Cardiac muscle cell (in vitro differentiated cells and primary cell): ENCODE data around the gene UBE2B. TPM values are rescaled to one million over a fixed set of nuclear protein-coding genes. Genes with fewer than 3 reads are reported as not detected.
A peak's percentile ranks its signal among the peaks of the same experiment; 100 is the strongest.
"Not testable (repeated sequence)": the region's sequence is repeated elsewhere in the genome, so short reads cannot be mapped to it uniquely, and the experiment has no call there.

ENCODE experiments used
- DNase-seq, 2 donors: peaks; one replicate each; pipeline versions ENCODE4 v3.0.0 to v3.0.0-alpha.2; 2010 to 2017; ENCODE audit warnings: low read depth in 1 of 2, low spot score in 1 of 2
- H3K27ac ChIP-seq: fragments of 200-600 bp; sonication (generic); 2 replicates; pipeline ENCODE4 v1.5.1; 2016
- H3K27me3 ChIP-seq: fragments of 200-600 bp; sonication (generic); 2 replicates; pipeline ENCODE4 v1.6.0; 2016; ENCODE audit warnings: control low read depth
- H3K36me3 ChIP-seq: fragments of 200-600 bp; sonication (generic); 2 replicates; pipeline ENCODE4 v1.5.1; 2016; ENCODE audit warnings: control low read depth
- H3K4me1 ChIP-seq: fragments of 200-600 bp; sonication (generic); 2 replicates; pipeline ENCODE4 v1.8.1; 2017; ENCODE audit warnings: low read depth, mild to moderate bottlenecking, mixed run types
- H3K4me3 ChIP-seq: fragments of 200-600 bp; sonication (generic); 2 replicates; pipeline ENCODE4 v1.5.1; 2016; ENCODE audit warnings: mild to moderate bottlenecking
- H3K9me3 ChIP-seq: fragments of 200-600 bp; sonication (generic); 2 replicates; pipeline ENCODE4 v1.5.1; 2017; ENCODE audit warnings: low read depth, mild to moderate bottlenecking, control low read depth
- polyA plus RNA-seq: library from polyadenylated mRNA; unstranded; fragments of >200 nt; fragmentation: Nextera tagmentation; extraction: Ambion mirVana; gene quantifications from 2 replicates; pipeline ENCODE4 v1.2.1, GENCODE V29; 2016
- total RNA-seq: library from RNA; depleted of rRNA; stranded (reverse); fragments of >200 nt; gene quantifications from 2 replicates; pipeline ENCODE4 v1.2.3, GENCODE V29; 2016
- TF ChIP-seq, protein P1 (sequence below): IDR thresholded peaks from 2 replicates; pipeline ENCODE4 v1.5.1; 2012; ENCODE audit warnings: low read depth, mild to moderate bottlenecking, low read length

The UBE2B gene
- total and polyA plus RNA-seq, 2 experiments from 2014 or later: 17.8 to 164 TPM

DNA sequence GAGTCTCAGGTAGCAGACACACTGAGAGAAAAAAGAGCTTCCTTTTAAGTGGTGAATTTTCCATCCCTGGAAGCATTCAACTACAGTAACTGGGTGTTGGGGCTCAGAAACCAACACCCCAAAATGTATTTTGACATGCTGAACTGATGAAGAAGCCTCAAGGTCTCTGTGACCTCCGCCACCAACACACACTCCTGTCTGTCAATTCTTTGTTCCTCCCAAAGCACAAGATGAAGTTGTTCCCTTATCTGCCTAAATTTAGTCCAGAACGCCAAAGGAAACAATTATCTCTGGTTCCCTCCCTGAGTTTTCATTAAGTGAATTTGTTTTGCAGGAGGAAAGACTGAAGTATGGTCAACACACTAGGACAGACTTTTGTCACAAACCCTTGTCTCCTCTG lies 41.7 kb downstream of the UBE2B start:
- Histone ChIP-seq H3K4me3 (no peak overlapping the region), H3K27me3 (no peaks in the 10 kb centered on the region), H3K27ac (no peak overlapping the region), H3K36me3 (no peaks in the 10 kb centered on the region), H3K9me3 (no peaks in the 10 kb centered on the region), H3K4me1 (peaks cover 9% of the 10 kb centered on the region)
- no peak for DNase-seq
- TF ChIP-seq, protein P1, sequence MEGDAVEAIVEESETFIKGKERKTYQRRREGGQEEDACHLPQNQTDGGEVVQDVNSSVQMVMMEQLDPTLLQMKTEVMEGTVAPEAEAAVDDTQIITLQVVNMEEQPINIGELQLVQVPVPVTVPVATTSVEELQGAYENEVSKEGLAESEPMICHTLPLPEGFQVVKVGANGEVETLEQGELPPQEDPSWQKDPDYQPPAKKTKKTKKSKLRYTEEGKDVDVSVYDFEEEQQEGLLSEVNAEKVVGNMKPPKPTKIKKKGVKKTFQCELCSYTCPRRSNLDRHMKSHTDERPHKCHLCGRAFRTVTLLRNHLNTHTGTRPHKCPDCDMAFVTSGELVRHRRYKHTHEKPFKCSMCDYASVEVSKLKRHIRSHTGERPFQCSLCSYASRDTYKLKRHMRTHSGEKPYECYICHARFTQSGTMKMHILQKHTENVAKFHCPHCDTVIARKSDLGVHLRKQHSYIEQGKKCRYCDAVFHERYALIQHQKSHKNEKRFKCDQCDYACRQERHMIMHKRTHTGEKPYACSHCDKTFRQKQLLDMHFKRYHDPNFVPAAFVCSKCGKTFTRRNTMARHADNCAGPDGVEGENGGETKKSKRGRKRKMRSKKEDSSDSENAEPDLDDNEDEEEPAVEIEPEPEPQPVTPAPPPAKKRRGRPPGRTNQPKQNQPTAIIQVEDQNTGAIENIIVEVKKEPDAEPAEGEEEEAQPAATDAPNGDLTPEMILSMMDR: no peak

DNA sequence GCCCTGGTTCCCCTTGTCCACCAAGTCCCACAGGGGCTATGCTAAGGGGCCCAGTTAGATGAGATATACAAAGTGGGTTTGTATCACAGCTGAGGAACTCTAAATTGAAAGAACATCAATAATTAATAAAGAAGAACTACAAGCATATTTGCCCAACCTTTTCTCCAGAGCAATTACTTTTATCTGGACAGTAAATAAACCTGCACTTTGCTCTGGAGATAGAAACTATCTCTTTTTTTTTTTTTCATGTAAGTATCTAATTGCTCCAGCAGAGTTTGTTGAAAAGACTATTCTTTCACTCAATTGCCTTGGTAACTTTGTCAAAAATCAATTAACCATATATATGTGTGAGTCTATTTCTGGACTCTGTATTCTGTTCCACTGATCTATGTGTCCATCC lies 46.3 kb downstream of the UBE2B start:
- H3K4me3 ChIP-seq: no peak overlapping the region
- TF ChIP-seq, protein P1: no peak

DNA sequence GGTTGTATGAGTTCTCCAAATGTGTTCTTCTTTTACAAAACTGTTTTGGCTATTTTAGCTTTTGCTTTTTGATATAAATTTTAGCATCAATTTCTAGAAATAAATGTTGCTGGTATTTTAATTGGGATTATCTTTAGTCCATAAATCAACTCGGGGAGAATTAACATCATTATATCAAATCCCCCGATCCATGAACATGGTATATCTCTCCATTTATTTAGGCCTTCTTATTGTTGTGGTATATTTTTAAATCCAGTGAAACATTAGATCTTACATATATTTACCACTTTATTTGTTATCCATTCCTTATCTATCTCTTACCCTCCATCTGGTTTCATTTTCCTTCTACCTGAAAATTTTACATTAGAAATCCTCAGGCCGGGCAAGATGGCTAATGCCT lies 47.6 kb downstream of the UBE2B start:
- DNase-seq: no peak
- Histone ChIP-seq H3K9me3 (no peaks in the 10 kb centered on the region), H3K4me1 (no peaks in the 10 kb centered on the region), H3K4me3 (no peak overlapping the region), H3K36me3 (no peaks in the 10 kb centered on the region), H3K27ac (no peak overlapping the region), H3K27me3 (no peaks in the 10 kb centered on the region)
- TF ChIP-seq, protein P1: no peak

More for the DNA sequence above, 46.3 kb downstream of the UBE2B start:
- no peak for DNase-seq
- H3K27me3 ChIP-seq: no peaks in the 10 kb centered on the region
- H3K27ac ChIP-seq: no peak overlapping the region
- H3K4me1 ChIP-seq: no peaks in the 10 kb centered on the region
- H3K36me3 ChIP-seq: no peaks in the 10 kb centered on the region
- no peaks in the 10 kb centered on the region for H3K9me3 ChIP-seq

DNA sequence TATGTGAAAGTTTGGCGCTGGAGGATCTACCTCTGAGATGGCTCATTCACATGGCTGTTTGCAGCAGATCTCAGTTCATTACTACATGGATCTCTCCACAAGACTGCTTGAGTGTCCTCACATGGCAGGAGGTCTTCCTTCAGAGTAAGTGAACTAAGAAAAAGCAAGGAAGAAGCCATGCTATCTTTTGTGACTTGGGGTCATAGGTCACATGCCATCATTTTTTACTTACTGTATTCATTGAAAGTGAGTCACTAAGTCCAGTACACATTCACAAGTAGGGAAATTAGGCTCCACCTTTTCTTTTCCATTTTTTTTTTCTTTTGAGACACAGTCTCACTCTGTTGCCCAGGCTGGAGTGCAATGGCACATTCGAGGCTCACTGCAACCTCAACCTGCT lies 49.0 kb downstream of the UBE2B start:
- peak in 1 of 2 donors; percentile 10 for DNase-seq
- Histone ChIP-seq H3K9me3 (no peaks in the 10 kb centered on the region), H3K27me3 (no peaks in the 10 kb centered on the region), H3K27ac (no peak overlapping the region), H3K4me3 (no peak overlapping the region), H3K36me3 (no peaks in the 10 kb centered on the region), H3K4me1 (no peaks in the 10 kb centered on the region)
- TF ChIP-seq, protein P1: no peak

DNA sequence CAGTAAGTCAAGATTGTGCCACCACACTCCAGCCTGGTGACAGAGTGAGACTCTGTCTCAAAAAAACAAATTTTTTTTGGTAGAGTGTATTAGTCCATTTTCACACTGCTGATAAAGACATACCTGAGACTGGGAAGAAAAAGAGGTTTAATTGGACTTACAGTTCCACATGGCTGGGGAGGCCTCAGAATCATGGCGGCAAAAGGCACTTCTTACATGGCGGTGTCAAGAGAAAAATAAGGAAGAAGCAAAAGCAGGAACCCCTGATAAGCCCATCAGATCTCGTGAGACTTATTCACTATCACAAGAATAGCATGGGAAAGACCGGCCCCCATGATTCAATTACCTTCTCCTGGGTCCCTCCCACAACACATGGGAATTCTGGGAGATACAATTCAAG lies 49.7 kb downstream of the UBE2B start:
- H3K4me3 ChIP-seq, H3K27ac ChIP-seq, DNase-seq, H3K9me3 ChIP-seq, H3K36me3 ChIP-seq, H3K27me3 ChIP-seq, H3K4me1 ChIP-seq: not testable (repeated sequence)

DNA sequence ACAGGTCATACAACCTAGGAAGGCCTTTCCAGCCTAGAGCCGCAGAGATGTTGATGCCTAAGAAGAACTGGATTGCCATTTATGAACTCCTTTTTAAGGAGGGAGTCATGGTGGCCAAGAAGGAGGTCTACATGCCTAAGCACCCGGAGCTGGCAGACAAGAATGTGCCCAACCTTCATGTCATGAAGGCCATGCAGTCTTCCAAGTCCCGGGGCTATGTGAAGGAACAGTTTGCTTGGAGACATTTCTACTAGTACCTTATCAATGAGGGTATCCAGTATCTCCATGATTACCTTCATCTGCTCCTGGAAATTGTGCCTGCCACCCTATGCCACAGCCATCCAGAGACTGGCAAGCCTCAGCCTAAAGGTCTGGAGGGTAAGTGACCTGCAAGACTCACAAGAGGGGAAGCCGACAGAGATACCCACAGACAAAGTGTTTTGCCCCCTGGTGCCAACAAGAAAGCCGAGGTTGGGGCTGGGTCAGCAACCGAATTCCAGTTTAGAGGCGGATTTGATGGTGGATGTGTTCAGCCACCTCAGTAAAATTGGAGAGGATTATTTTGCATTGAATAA lies 51.5 kb downstream of the UBE2B start:
- Histone ChIP-seq H3K36me3 (no peaks in the 10 kb centered on the region), H3K27ac (no peak overlapping the region), H3K9me3 (no peaks in the 10 kb centered on the region), H3K27me3 (no peaks in the 10 kb centered on the region), H3K4me1 (no peaks in the 10 kb centered on the region), H3K4me3 (no peak overlapping the region)
- TF ChIP-seq, protein P1: no peak
- no peak for DNase-seq
